IPS DF 6.9 (cell line): ENCODE data around the gene ACE.

Experiments used
- DNase-seq: peaks from one replicate; pipeline ENCODE4 v3.0.0-alpha.2; 2013; ENCODE audit warnings: low read depth, low spot score
- H3K27ac ChIP-seq: one replicate; pipeline ENCODE4 v1.5.1; 2013; ENCODE audit warnings: low read length, control low read depth
- H3K27me3 ChIP-seq: 2 replicates; pipeline ENCODE4 v1.6.1; 2013; ENCODE audit warnings: mild to moderate bottlenecking, low read length; ENCODE audit not compliant: control insufficient read depth, insufficient read depth
- H3K36me3 ChIP-seq: 2 replicates; pipeline ENCODE4 v1.6.1; 2013; ENCODE audit warnings: low read length; ENCODE audit not compliant: control insufficient read depth, insufficient read depth
- H3K4me1 ChIP-seq: 2 replicates; pipeline ENCODE4 v1.6.1; 2013; ENCODE audit warnings: low read length; ENCODE audit not compliant: control insufficient read depth, insufficient read depth
- H3K4me3 ChIP-seq: 2 replicates; pipeline ENCODE4 v1.5.1; 2013; ENCODE audit warnings: mild to moderate bottlenecking, low read length
- H3K9me3 ChIP-seq: 2 replicates; pipeline ENCODE4 v1.6.1; 2013; ENCODE audit warnings: low read length, inconsistent platforms; ENCODE audit not compliant: control insufficient read depth, insufficient read depth
- WGBS: extraction: QIAGEN DNeasy Blood & Tissue Kit; methylation state at CpG from one replicate; pipeline ENCODE4 v1.1.7; 2013; ENCODE audit warnings: mixed read lengths, missing lambda C conversion rate; ENCODE audit not compliant: insufficient read length, insufficient coverage; 5-methylcytosine and 5-hydroxymethylcytosine counted together

The ACE gene

GRCh38 chr17:63437287-63438091 lies 39.4 kb upstream of the ACE start:
- H3K9me3 ChIP-seq, result no peaks in the 10 kb centered on the region
- DNase-seq, result no peak
- H3K36me3 ChIP-seq, result peaks cover 3% of the 10 kb centered on the region; the same call in 1 of the 2 replicates
- H3K27me3 ChIP-seq, result no peaks in the 10 kb centered on the region
- WGBS, result no CpG with 5 or more reads among the region's 55 CpGs
- no peak overlapping the region for H3K4me3 ChIP-seq
- H3K4me1 ChIP-seq, result peaks cover 3% of the 10 kb centered on the region
- no peak overlapping the region for H3K27ac ChIP-seq

GRCh38 chr17:63438092-63439051 lies 38.5 kb upstream of the ACE start:
- Histone ChIP-seq H3K36me3 (peaks cover 3% of the 10 kb centered on the region; the same call in 1 of the 2 replicates), H3K4me3 (no peak overlapping the region), H3K4me1 (peaks cover 3% of the 10 kb centered on the region), H3K27ac (no peak overlapping the region), H3K9me3 (no peaks in the 10 kb centered on the region), H3K27me3 (no peaks in the 10 kb centered on the region)
- DNase-seq, result no peak
- no CpG with 5 or more reads among the region's 46 CpGs for WGBS

GRCh38 chr17:63439687-63440086 lies 37.2 kb upstream of the ACE start:
- Histone ChIP-seq H3K4me3 (no peak overlapping the region), H3K27me3 (no peaks in the 10 kb centered on the region), H3K27ac (no peak overlapping the region), H3K36me3 (peaks cover 3% of the 10 kb centered on the region; the same call in 1 of the 2 replicates), H3K4me1 (peaks cover 3% of the 10 kb centered on the region), H3K9me3 (no peaks in the 10 kb centered on the region)
- no peak for DNase-seq
- no CpG with 5 or more reads among the region's 8 CpGs for WGBS

- Histone ChIP-seq H3K4me1 (peaks cover 3% of the 10 kb centered on the region), H3K27me3 (no peaks in the 10 kb centered on the region), H3K4me3 (no peak overlapping the region), H3K36me3 (no peaks in the 10 kb centered on the region; the same call in 1 of the 2 replicates), H3K9me3 (no peaks in the 10 kb centered on the region), H3K27ac (no peak overlapping the region)
- DNase-seq, result no peak
- WGBS, result no CpG with 5 or more reads among the region's 22 CpGs
Observed at GRCh38 chr17:63440127-63440769, 36.6 kb upstream of the ACE start.

GRCh38 chr17:63440770-63441335 lies 36.0 kb upstream of the ACE start:
- Histone ChIP-seq H3K4me1 (peaks cover 3% of the 10 kb centered on the region), H3K27ac (no peak overlapping the region), H3K9me3 (no peaks in the 10 kb centered on the region), H3K27me3 (no peaks in the 10 kb centered on the region), H3K4me3 (no peak overlapping the region), H3K36me3 (no peaks in the 10 kb centered on the region; the same call in 1 of the 2 replicates)
- WGBS, result no CpG with 5 or more reads among the region's 16 CpGs
- DNase-seq, result no peak

- no peaks in the 10 kb centered on the region for H3K9me3 ChIP-seq
- H3K4me1 ChIP-seq, result peaks cover 1% of the 10 kb centered on the region
- no peak overlapping the region for H3K27ac ChIP-seq
- whole genome bisulfite sequencing, result no CpG with 5 or more reads among the region's 13 CpGs
- no peak for DNase-seq
- no peaks in the 10 kb centered on the region for H3K36me3 ChIP-seq
- no peak overlapping the region for H3K4me3 ChIP-seq
- H3K27me3 ChIP-seq, result no peaks in the 10 kb centered on the region
Observed at GRCh38 chr17:63441654-63442053, 35.2 kb upstream of the ACE start.

- DNase-seq, result no peak
- no peak overlapping the region for H3K27ac ChIP-seq
- no peak overlapping the region for H3K4me3 ChIP-seq
- no CpG with 5 or more reads among the region's 8 CpGs for WGBS
- no peaks in the 10 kb centered on the region for H3K27me3 ChIP-seq
- H3K36me3 ChIP-seq, result no peaks in the 10 kb centered on the region
- H3K4me1 ChIP-seq, result peaks cover 1% of the 10 kb centered on the region
- no peaks in the 10 kb centered on the region for H3K9me3 ChIP-seq
Observed at GRCh38 chr17:63442074-63442473, 34.8 kb upstream of the ACE start.

GRCh38 chr17:63442549-63443035 lies 34.3 kb upstream of the ACE start:
- Histone ChIP-seq H3K36me3 (no peaks in the 10 kb centered on the region), H3K27ac (no peak overlapping the region), H3K4me1 (peaks cover 5% of the 10 kb centered on the region), H3K4me3 (no peak overlapping the region), H3K9me3 (no peaks in the 10 kb centered on the region), H3K27me3 (no peaks in the 10 kb centered on the region)
- no CpG with 5 or more reads among the region's 11 CpGs for WGBS
- no peak for DNase-seq

- peaks cover 8% of the 10 kb centered on the region for H3K4me1 ChIP-seq
- no peaks in the 10 kb centered on the region for H3K27me3 ChIP-seq
- no peak overlapping the region for H3K27ac ChIP-seq
- H3K4me3 ChIP-seq, result no peak overlapping the region
- no CpG with 5 or more reads among the region's 6 CpGs for WGBS
- H3K9me3 ChIP-seq, result no peaks in the 10 kb centered on the region
- H3K36me3 ChIP-seq, result no peaks in the 10 kb centered on the region
- DNase-seq, result no peak
Observed at GRCh38 chr17:63443053-63443452, 33.8 kb upstream of the ACE start.

GRCh38 chr17:63444457-63444856 lies 32.4 kb upstream of the ACE start:
- Histone ChIP-seq H3K27me3 (no peaks in the 10 kb centered on the region), H3K36me3 (no peaks in the 10 kb centered on the region), H3K4me1 (peaks cover 8% of the 10 kb centered on the region), H3K9me3 (no peaks in the 10 kb centered on the region), H3K27ac (no peak overlapping the region), H3K4me3 (no peak overlapping the region)
- no peak for DNase-seq
- WGBS, result no CpG with 5 or more reads among the region's 3 CpGs
